ENCODE measurements around the gene KCNN2.

- TF ChIP-seq CTCF (IDR thresholded peaks at IDR 0.05 in 2 of 3, conservative IDR thresholded peaks at IDR 0.05 in 1 of 3; ENCODE audit: borderline replicate concordance in 1 of 3, insufficient read depth in 1 of 3, low read depth in 2 of 3, low read length in 2 of 3) (no peak), SP1 (IDR thresholded peaks at IDR 0.05; ENCODE audit: low read depth) (no peak), POLR2AphosphoS5 (IDR thresholded peaks at IDR 0.05; ENCODE audit: low read depth, low read length) (no peak), TCF7L2 (IDR thresholded peaks at IDR 0.05; ENCODE audit: borderline replicate concordance, extremely low read depth, insufficient read depth, insufficient read length) (no peak), CEBPB (IDR thresholded peaks at IDR 0.05; ENCODE audit: low read depth) (no peak), MAX (IDR thresholded peaks at IDR 0.05) (no peak), POLR2A (IDR thresholded peaks at IDR 0.05; ENCODE audit: borderline replicate concordance, extremely low read depth, insufficient read depth, insufficient read length) (no peak), REST (IDR thresholded peaks at IDR 0.05; ENCODE audit: low read depth) (no peak), YY1 (IDR thresholded peaks at IDR 0.05; ENCODE audit: extremely low read depth, insufficient replicate concordance, low read depth, low read length) (no peak), EZH2 (IDR thresholded peaks at IDR 0.05) (no peak), JUND (IDR thresholded peaks at IDR 0.05) (no peak), ZNF274 (IDR thresholded peaks at IDR 0.05; ENCODE audit: low read depth, low read length) (no peak), FOSL1 (IDR thresholded peaks at IDR 0.05; ENCODE audit: low read depth) (no peak), EZH2phosphoT487 (IDR thresholded peaks at IDR 0.05; ENCODE audit: borderline replicate concordance) (no peak)
Observed at GRCh38 chr5:114407783-114408182, 45.9 kb downstream of the KCNN2 start.
